Measurements from ENCODE around the gene LENG9. TPM values are rescaled to one million over a fixed set of nuclear protein-coding genes. Genes with fewer than 3 reads are reported as not detected.
A peak's percentile ranks its signal among the peaks of the same experiment; 100 is the strongest.

Gene LENG9
- total RNA-seq (2016; rRNA removed; fragmentation: Illumina TruSeq; extraction: Trizol) (1.5 and 2.9 TPM in 2 replicates), polyA plus RNA-seq (2011; rRNA removed) (0.75 and 1.2 TPM in 2 replicates), polyA minus RNA-seq (2011; rRNA and poly(A)+ RNA removed; ENCODE audit: low replicate concordance) (5.7 and 6.2 TPM in 2 replicates), Bru-seq, nascent RNA (percentile 60 among the genes with signal in this experiment), BruChase-seq, experiment 1, labeled RNA remaining after a 6-hour chase (percentile 47 among the genes with signal in this experiment), BruChase-seq, experiment 2, labeled RNA remaining after a 2-hour chase (percentile 48 among the genes with signal in this experiment)
- 0.88 and 1.1 TPM in 2 replicates for total RNA-seq (2016; cell fraction: cytosol; rRNA removed; fragmentation: Illumina TruSeq; extraction: Trizol; ENCODE audit: low read depth)
- total RNA-seq (2016; cell fraction: insoluble cytoplasmic fraction; rRNA removed; fragmentation: Illumina TruSeq; extraction: Trizol): 1.8 and 2.6 TPM in 2 replicates
- total RNA-seq (2016; cell fraction: membrane; rRNA removed; fragmentation: Illumina TruSeq; extraction: Trizol): 1.8 and 2.1 TPM in 2 replicates
- 1.9 and 2.7 TPM in 2 replicates for total RNA-seq (2016; cell fraction: nucleus; rRNA removed; fragmentation: Illumina TruSeq; extraction: Trizol)
- 0.86 and 1.8 TPM in 2 replicates for polyA plus RNA-seq (2011; cell fraction: cytosol; rRNA removed)
- 1.7 TPM in 2 replicates for polyA plus RNA-seq (2011; cell fraction: nucleus; rRNA removed)
- polyA plus RNA-seq (2012): 1.5 and 1.8 TPM in 2 replicates
- polyA plus RNA-seq (2016; cell fraction: cytosol; fragmentation: Illumina TruSeq; extraction: Trizol; ENCODE audit: low read depth): 0.32 and 0.38 TPM in 2 replicates
- polyA plus RNA-seq (2016; cell fraction: insoluble cytoplasmic fraction; fragmentation: Illumina TruSeq; extraction: Trizol; ENCODE audit: low read depth): 1.4 and 1.5 TPM in 2 replicates
- 0.65 and 1.0 TPM in 2 replicates for polyA plus RNA-seq (2016; cell fraction: membrane; fragmentation: Illumina TruSeq; extraction: Trizol; ENCODE audit: low read depth)
- polyA plus RNA-seq (2016; cell fraction: nucleus; fragmentation: Illumina TruSeq; extraction: Trizol; ENCODE audit: insufficient read depth, low read depth): 0.95 and 1.2 TPM in 2 replicates
- 3.4 and 3.7 TPM in 2 replicates for polyA minus RNA-seq (2011; cell fraction: cytosol; rRNA and poly(A)+ RNA removed)
- polyA minus RNA-seq (2011; cell fraction: nucleus; rRNA and poly(A)+ RNA removed): 2.7 and 3.9 TPM in 2 replicates
- long read RNA-seq, experiment 1, partial matches to known transcripts: 0 of 1 reads
- long read RNA-seq, experiment 1, other reads (novel, unspliced or antisense): 0 of 1 reads
- long read RNA-seq, experiment 2, transcript LENG9-203 (1 exons, 1,916 nt): major isoform, 14 of 14 reads
- long read RNA-seq, experiment 2, partial matches to known transcripts: 0 of 14 reads
- long read RNA-seq, experiment 2, other reads (novel, unspliced or antisense): 0 of 14 reads

DNA sequence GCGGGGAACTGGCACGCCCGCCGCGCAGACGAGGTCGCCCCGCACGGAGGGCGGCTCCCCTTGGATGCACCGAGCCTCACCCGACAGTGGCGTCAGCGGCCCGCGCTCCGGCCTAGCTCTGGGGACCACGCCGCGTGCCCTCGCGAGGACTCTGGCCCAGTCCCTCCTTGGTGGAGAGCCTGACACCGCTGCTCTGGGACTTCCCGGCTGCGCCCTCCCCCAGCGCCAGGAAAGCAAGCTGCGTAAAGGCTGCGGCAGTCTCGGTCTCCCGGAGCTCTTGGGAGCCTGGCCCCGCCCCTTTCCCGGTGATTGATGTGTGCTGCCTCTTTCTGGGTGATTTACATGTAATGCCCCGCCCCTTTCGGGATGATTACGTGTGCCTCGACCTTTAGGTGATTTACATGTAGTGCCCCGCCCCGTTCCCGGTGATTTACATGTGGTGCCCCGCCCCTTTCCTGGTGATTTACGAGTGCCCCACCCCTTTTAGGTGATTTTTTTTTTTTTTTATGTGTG is at the start of gene LENG9:
Gene LENG9, minus strand, starts transcription at position 248 of the 513 bp plus-strand sequence. CDS start 252 bp downstream, outside the sequence.
- Histone ChIP-seq H3K79me2 (ENCODE audit: insufficient read depth, low read length) (peaks cover 12% of the 10 kb centered on the region), H3K4me2 (ENCODE audit: low read depth, low read length) (peak within 1 kb of the TSS; percentile 94), H3K4me3 (replicated peaks in 1 of 3; ENCODE audit: insufficient read depth in 1 of 3, low read depth in 2 of 3, low read length in 3 of 3) (peak within 1 kb of the TSS; percentile 72 to 80 (median 77)), H2AFZ (ENCODE audit: low read length) (no peak within 1 kb of the TSS), H3K27me3 (ENCODE audit: control insufficient read depth in 1 of 2, insufficient read depth in 2 of 2, low read length in 2 of 2) (no peaks in the 10 kb centered on the region), H3K9me3 (ENCODE audit: low read length) (no peaks in the 10 kb centered on the region), H3K4me1 (ENCODE audit: insufficient read depth, low read length) (peaks cover 21% of the 10 kb centered on the region), H3K9ac (ENCODE audit: insufficient read depth, low read depth, low read length) (peak within 1 kb of the TSS; percentile 91), H3K27ac (ENCODE audit: extremely low read length, insufficient read depth, low read length) (peak within 1 kb of the TSS; percentile 96), H3K36me3 (replicated peaks in 1 of 2; ENCODE audit: control insufficient read depth in 1 of 2, insufficient read depth in 2 of 2, low read length in 2 of 2) (peaks cover 10 to 21% of the 10 kb centered on the region in 2 experiments), H4K20me1 (ENCODE audit: insufficient read depth, low read length) (peaks cover 6% of the 10 kb centered on the region; the same call in 1 of the 2 replicates)
- ChIA-PET POLR2A (interaction anchor here (0.9 to 3.5 kb wide), 9 partner anchors 9 to 326 kb away, joined by 3 to 67 read pairs (median 10); partner anchors contain the start of genes CDC42EP5, CNOT3, LENG8 and MBOAT7), CTCF (ENCODE audit: low intra/inter-chr PET ratio, low total read pairs) (no interaction called here)
- ATAC-seq: peak; percentile 74
- 1% methylated on average over 13 of the region's 41 CpGs for WGBS (ENCODE audit: low lambda C conversion rate)
- peak; percentile 87 for FAIRE-seq
- DNase-seq (ENCODE audit: low spot score): peak; percentile 98
- no TSS peak for BruUV-seq (replicated peaks)
- intact Hi-C loops (cut with micrococcal nuclease; ENCODE audit: unreplicated experiment) (loop anchor here (2.0 kb wide), 1 partner anchor 15 kb away; the partner anchor contains the start of gene LENG8), in situ Hi-C loops (cut with HindIII; ENCODE audit: extremely low pct_ligation_motif_present, low pct_unique_long_range_greater_than_20kb) (no loop called here)
- 0 out of 2 replicates have a peak, but pooled peaks have one; percentile 61 for TF ChIP-seq ZNF746 (CRISPR knock-in tag; IDR thresholded peaks at IDR 0.05)
- TF ChIP-seq, protein P1, sequence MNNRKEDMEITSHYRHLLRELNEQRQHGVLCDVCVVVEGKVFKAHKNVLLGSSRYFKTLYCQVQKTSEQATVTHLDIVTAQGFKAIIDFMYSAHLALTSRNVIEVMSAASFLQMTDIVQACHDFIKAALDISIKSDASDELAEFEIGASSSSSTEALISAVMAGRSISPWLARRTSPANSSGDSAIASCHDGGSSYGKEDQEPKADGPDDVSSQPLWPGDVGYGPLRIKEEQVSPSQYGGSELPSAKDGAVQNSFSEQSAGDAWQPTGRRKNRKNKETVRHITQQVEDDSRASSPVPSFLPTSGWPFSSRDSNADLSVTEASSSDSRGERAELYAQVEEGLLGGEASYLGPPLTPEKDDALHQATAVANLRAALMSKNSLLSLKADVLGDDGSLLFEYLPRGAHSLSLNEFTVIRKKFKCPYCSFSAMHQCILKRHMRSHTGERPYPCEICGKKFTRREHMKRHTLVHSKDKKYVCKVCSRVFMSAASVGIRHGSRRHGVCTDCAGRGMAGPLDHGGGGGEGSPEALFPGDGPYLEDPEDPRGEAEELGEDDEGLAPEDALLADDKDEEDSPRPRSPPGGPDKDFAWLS (CRISPR knock-in tag; IDR thresholded peaks at IDR 0.05; ENCODE audit: borderline replicate concordance): no peak
- TF ChIP-seq SNAPC5 (CRISPR knock-in tag; IDR thresholded peaks at IDR 0.05; ENCODE audit: borderline replicate concordance): no peak
- TF ChIP-seq SOX6 (IDR thresholded peaks at IDR 0.05): no peak
- no peak for TF ChIP-seq SOX6 (CRISPR knock-in tag; IDR thresholded peaks at IDR 0.05)
- no peak for TF ChIP-seq ZNF205 (CRISPR knock-in tag; IDR thresholded peaks at IDR 0.05)
- TF ChIP-seq FOXA1 (IDR thresholded peaks at IDR 0.05): no peak
- 0 out of 2 replicates have a peak, but pooled peaks have one; percentile 23 for TF ChIP-seq FOXA1 (CRISPR knock-in tag; IDR thresholded peaks at IDR 0.05)
- TF ChIP-seq ZNF274 (CRISPR knock-in tag; IDR thresholded peaks at IDR 0.05): no peak; the same call in 1 of the 2 replicates
- TF ChIP-seq TGIF2 (CRISPR knock-in tag; IDR thresholded peaks at IDR 0.05): peak; percentile 24; the same call in 1 of the 2 replicates
- TF ChIP-seq HOXA5 (CRISPR knock-in tag; IDR thresholded peaks at IDR 0.05): peak; percentile 79; the same call in 1 of the 2 replicates
- TF ChIP-seq MZF1 (CRISPR knock-in tag; IDR thresholded peaks at IDR 0.05; ENCODE audit: borderline replicate concordance): no peak; the same call in 1 of the 2 replicates
- TF ChIP-seq CERS6 (CRISPR knock-in tag; IDR thresholded peaks at IDR 0.05): no peak
- peak; percentile 99 for TF ChIP-seq NAIF1 (CRISPR knock-in tag; IDR thresholded peaks at IDR 0.05; ENCODE audit: borderline replicate concordance)
- TF ChIP-seq, protein P2, sequence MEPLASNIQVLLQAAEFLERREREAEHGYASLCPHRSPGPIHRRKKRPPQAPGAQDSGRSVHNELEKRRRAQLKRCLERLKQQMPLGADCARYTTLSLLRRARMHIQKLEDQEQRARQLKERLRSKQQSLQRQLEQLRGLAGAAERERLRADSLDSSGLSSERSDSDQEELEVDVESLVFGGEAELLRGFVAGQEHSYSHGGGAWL (CRISPR knock-in tag; IDR thresholded peaks at IDR 0.05): no peak
- TF ChIP-seq RFXANK (CRISPR knock-in tag; IDR thresholded peaks at IDR 0.05): no peak
- peak; percentile 34; the same call in 1 of the 2 replicates for TF ChIP-seq KLF6 (CRISPR knock-in tag; IDR thresholded peaks at IDR 0.05)
- TF ChIP-seq TBP (CRISPR knock-in tag; IDR thresholded peaks at IDR 0.05): no peak

Data from HepG2 (cell line).